ENCODE data around the gene MASP2. TPM values are rescaled to one million over a fixed set of nuclear protein-coding genes. Genes with fewer than 3 reads are reported as not detected.

The MASP2 gene
- total and polyA plus RNA-seq, 9 of the 15 experiments (the other 6 are each of a cell fraction or from before 2014, with no cell fraction given), result 0.01 to 0.23 (median 0.06) TPM; not detected in 3

DNA sequence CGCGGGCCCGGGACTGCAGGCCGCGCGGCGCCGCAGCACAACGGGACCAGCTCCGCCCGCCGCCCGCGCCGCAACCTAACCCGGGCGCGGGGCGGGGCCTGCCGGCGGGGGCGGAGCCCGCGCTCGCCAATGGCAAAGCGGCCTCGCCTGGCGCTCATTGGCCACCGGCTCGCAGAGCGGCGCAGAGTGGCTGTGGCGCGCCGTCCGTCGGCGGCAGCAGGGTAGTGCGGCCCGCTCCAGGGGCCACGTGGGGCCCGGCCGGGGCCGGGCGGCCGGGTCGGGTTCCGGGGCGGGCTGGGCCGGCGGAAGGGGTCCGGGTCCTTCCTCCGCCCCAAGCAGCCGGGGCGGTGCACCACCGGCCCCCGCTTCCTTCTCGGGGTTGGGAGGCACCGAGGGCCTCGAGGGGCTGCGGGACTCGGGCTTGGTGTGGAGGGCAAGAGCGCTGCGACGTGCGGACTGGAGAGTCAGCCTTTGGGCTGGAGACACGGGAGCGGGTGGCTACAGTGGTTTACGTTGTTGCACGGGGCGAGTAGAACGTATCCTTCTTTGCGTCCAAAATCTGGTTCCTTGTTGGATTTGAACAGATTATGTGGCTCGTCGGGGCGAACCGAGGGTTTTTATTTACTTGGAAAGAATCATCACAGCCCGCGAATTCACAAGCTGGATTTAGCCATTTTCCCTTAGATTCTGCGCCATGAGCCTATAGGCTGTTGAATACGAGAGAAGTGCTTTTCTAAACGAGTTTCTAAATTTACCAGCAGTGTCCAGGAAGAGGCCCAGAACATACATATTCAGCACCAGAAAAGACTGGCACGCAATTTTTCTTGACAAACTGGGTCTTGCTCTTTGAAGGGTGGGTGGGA, 13.2 kb upstream of the MASP2 start, which contains the start of gene SRM (continued):
- TF ChIP-seq, protein P1, sequence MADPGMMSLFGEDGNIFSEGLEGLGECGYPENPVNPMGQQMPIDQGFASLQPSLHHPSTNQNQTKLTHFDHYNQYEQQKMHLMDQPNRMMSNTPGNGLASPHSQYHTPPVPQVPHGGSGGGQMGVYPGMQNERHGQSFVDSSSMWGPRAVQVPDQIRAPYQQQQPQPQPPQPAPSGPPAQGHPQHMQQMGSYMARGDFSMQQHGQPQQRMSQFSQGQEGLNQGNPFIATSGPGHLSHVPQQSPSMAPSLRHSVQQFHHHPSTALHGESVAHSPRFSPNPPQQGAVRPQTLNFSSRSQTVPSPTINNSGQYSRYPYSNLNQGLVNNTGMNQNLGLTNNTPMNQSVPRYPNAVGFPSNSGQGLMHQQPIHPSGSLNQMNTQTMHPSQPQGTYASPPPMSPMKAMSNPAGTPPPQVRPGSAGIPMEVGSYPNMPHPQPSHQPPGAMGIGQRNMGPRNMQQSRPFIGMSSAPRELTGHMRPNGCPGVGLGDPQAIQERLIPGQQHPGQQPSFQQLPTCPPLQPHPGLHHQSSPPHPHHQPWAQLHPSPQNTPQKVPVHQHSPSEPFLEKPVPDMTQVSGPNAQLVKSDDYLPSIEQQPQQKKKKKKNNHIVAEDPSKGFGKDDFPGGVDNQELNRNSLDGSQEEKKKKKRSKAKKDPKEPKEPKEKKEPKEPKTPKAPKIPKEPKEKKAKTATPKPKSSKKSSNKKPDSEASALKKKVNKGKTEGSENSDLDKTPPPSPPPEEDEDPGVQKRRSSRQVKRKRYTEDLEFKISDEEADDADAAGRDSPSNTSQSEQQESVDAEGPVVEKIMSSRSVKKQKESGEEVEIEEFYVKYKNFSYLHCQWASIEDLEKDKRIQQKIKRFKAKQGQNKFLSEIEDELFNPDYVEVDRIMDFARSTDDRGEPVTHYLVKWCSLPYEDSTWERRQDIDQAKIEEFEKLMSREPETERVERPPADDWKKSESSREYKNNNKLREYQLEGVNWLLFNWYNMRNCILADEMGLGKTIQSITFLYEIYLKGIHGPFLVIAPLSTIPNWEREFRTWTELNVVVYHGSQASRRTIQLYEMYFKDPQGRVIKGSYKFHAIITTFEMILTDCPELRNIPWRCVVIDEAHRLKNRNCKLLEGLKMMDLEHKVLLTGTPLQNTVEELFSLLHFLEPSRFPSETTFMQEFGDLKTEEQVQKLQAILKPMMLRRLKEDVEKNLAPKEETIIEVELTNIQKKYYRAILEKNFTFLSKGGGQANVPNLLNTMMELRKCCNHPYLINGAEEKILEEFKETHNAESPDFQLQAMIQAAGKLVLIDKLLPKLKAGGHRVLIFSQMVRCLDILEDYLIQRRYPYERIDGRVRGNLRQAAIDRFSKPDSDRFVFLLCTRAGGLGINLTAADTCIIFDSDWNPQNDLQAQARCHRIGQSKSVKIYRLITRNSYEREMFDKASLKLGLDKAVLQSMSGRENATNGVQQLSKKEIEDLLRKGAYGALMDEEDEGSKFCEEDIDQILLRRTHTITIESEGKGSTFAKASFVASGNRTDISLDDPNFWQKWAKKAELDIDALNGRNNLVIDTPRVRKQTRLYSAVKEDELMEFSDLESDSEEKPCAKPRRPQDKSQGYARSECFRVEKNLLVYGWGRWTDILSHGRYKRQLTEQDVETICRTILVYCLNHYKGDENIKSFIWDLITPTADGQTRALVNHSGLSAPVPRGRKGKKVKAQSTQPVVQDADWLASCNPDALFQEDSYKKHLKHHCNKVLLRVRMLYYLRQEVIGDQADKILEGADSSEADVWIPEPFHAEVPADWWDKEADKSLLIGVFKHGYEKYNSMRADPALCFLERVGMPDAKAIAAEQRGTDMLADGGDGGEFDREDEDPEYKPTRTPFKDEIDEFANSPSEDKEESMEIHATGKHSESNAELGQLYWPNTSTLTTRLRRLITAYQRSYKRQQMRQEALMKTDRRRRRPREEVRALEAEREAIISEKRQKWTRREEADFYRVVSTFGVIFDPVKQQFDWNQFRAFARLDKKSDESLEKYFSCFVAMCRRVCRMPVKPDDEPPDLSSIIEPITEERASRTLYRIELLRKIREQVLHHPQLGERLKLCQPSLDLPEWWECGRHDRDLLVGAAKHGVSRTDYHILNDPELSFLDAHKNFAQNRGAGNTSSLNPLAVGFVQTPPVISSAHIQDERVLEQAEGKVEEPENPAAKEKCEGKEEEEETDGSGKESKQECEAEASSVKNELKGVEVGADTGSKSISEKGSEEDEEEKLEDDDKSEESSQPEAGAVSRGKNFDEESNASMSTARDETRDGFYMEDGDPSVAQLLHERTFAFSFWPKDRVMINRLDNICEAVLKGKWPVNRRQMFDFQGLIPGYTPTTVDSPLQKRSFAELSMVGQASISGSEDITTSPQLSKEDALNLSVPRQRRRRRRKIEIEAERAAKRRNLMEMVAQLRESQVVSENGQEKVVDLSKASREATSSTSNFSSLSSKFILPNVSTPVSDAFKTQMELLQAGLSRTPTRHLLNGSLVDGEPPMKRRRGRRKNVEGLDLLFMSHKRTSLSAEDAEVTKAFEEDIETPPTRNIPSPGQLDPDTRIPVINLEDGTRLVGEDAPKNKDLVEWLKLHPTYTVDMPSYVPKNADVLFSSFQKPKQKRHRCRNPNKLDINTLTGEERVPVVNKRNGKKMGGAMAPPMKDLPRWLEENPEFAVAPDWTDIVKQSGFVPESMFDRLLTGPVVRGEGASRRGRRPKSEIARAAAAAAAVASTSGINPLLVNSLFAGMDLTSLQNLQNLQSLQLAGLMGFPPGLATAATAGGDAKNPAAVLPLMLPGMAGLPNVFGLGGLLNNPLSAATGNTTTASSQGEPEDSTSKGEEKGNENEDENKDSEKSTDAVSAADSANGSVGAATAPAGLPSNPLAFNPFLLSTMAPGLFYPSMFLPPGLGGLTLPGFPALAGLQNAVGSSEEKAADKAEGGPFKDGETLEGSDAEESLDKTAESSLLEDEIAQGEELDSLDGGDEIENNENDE (IDR thresholded peaks at IDR 0.05; ENCODE audit: low read depth, low read length), result no peak
- TF ChIP-seq, protein P2, sequence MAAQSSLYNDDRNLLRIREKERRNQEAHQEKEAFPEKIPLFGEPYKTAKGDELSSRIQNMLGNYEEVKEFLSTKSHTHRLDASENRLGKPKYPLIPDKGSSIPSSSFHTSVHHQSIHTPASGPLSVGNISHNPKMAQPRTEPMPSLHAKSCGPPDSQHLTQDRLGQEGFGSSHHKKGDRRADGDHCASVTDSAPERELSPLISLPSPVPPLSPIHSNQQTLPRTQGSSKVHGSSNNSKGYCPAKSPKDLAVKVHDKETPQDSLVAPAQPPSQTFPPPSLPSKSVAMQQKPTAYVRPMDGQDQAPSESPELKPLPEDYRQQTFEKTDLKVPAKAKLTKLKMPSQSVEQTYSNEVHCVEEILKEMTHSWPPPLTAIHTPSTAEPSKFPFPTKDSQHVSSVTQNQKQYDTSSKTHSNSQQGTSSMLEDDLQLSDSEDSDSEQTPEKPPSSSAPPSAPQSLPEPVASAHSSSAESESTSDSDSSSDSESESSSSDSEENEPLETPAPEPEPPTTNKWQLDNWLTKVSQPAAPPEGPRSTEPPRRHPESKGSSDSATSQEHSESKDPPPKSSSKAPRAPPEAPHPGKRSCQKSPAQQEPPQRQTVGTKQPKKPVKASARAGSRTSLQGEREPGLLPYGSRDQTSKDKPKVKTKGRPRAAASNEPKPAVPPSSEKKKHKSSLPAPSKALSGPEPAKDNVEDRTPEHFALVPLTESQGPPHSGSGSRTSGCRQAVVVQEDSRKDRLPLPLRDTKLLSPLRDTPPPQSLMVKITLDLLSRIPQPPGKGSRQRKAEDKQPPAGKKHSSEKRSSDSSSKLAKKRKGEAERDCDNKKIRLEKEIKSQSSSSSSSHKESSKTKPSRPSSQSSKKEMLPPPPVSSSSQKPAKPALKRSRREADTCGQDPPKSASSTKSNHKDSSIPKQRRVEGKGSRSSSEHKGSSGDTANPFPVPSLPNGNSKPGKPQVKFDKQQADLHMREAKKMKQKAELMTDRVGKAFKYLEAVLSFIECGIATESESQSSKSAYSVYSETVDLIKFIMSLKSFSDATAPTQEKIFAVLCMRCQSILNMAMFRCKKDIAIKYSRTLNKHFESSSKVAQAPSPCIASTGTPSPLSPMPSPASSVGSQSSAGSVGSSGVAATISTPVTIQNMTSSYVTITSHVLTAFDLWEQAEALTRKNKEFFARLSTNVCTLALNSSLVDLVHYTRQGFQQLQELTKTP (IDR thresholded peaks at IDR 0.05; ENCODE audit: low read depth in 1 of 2, partially characterized antibody in 2 of 2), result no peak
- no peak for TF ChIP-seq GATA2 (CRISPR knock-in tag; IDR thresholded peaks at IDR 0.05)
- 0 out of 2 replicates have a peak, but pooled peaks have one; percentile 36 for TF ChIP-seq HDAC8 (tag; IDR thresholded peaks at IDR 0.05)
- peak; percentile 99 for TF ChIP-seq SAP30 (IDR thresholded peaks at IDR 0.05; ENCODE audit: borderline replicate concordance, insufficient read depth, low read depth, low read length, poor library complexity, severe bottlenecking)
- TF ChIP-seq ZNF324 (CRISPR knock-in tag; IDR thresholded peaks at IDR 0.05), result no peak
- no peak for TF ChIP-seq ARID2 (IDR thresholded peaks at IDR 0.05)
- TF ChIP-seq MECOM (CRISPR knock-in tag; IDR thresholded peaks at IDR 0.05), result no peak
- no peak for TF ChIP-seq DNMT1 (IDR thresholded peaks at IDR 0.05)
- TF ChIP-seq TCF7L2 (IDR thresholded peaks at IDR 0.05; ENCODE audit: low read depth, low read length), result no peak
- TF ChIP-seq SPI1 (IDR thresholded peaks at IDR 0.05; ENCODE audit: borderline replicate concordance, low read depth, low read length), result no peak
